Hematopoietic multipotent progenitor cell treated with erythropoietin and hydrocortisone succinate and interleukin-3 and kit ligand, for 8 days (in vitro differentiated cells): ENCODE measurements around the gene ANGEL2.
"Not testable (repeated sequence)": the region's sequence is repeated elsewhere in the genome, so short reads cannot be mapped to it uniquely, and the experiment has no call there.

ENCODE experiments used
- DNase-seq: peaks from one replicate; pipeline ENCODE4 v3.0.0-alpha.2; 2015

The ANGEL2 gene

GRCh38 chr1:213015099-213016050, at the start of gene ANGEL2:
Gene ANGEL2, minus strand, starts transcription at chr1:213015867. Its CDS starts 196 bp downstream, at chr1:213015671.
- peak; percentile 98 for DNase-seq

GRCh38 chr1:213061263-213061662, 45.6 kb upstream of the ANGEL2 start:
- DNase-seq: no peak

GRCh38 chr1:213060836-213061235, 45.2 kb upstream of the ANGEL2 start:
- DNase-seq: no peak

GRCh38 chr1:213057264-213058059, 41.8 kb upstream of the ANGEL2 start:
- DNase-seq: no peak

GRCh38 chr1:213055767-213056166, 40.1 kb upstream of the ANGEL2 start:
- no peak for DNase-seq

- peak; percentile 73 for DNase-seq
Observed at GRCh38 chr1:213054733-213055591, 39.3 kb upstream of the ANGEL2 start.

- no peak for DNase-seq
Observed at GRCh38 chr1:213054142-213054541, 38.5 kb upstream of the ANGEL2 start.

- peak; percentile 30 for DNase-seq
Observed at GRCh38 chr1:213053455-213053854, 37.8 kb upstream of the ANGEL2 start.

GRCh38 chr1:213051881-213052202, 36.2 kb upstream of the ANGEL2 start:
- DNase-seq: no peak

GRCh38 chr1:213051127-213051880, 35.6 kb upstream of the ANGEL2 start, which contains the start of gene RPS6KC1:
Gene RPS6KC1, plus strand, starts transcription at chr1:213051241. Its CDS starts 164 bp downstream, at chr1:213051405.
- DNase-seq: peak; percentile 89

GRCh38 chr1:213050745-213051126, 35.1 kb upstream of the ANGEL2 start:
- DNase-seq: no peak

- DNase-seq: no peak
Observed at GRCh38 chr1:213049232-213049631, 33.6 kb upstream of the ANGEL2 start.

- peak; percentile 70 for DNase-seq
Observed at GRCh38 chr1:213045321-213046226, 29.9 kb upstream of the ANGEL2 start.

- peak; percentile 21 for DNase-seq
Observed at GRCh38 chr1:213041443-213041842, 25.8 kb upstream of the ANGEL2 start.

- no peak for DNase-seq
Observed at GRCh38 chr1:213035573-213035972, 19.9 kb upstream of the ANGEL2 start.

GRCh38 chr1:213034713-213035112, 19.0 kb upstream of the ANGEL2 start:
- no peak for DNase-seq

GRCh38 chr1:213032651-213033050, 17.0 kb upstream of the ANGEL2 start:
- DNase-seq: no peak

GRCh38 chr1:213027024-213027423, 11.4 kb upstream of the ANGEL2 start:
- not testable (repeated sequence) for DNase-seq

GRCh38 chr1:213020016-213020415, 4.3 kb upstream of the ANGEL2 start:
- DNase-seq: no peak

- DNase-seq: no peak
Observed at GRCh38 chr1:213019450-213019849, 3.8 kb upstream of the ANGEL2 start.
